Liver (tissue), 9 donors: ENCODE data around the gene PALLD. TPM values are rescaled to one million over a fixed set of nuclear protein-coding genes. Genes with fewer than 3 reads are reported as not detected.

ENCODE experiments used
- DNase-seq: peaks from one replicate; pipeline ENCODE4 v3.0.0-alpha.2; 2017; ENCODE audit warnings: low spot score
- H3K27ac ChIP-seq, 2 donors: one replicate each; pipeline ENCODE4 v1.7.0; 2013; ENCODE audit warnings: inconsistent platforms in 2 of 2, low read length in 2 of 2, control low read depth in 1 of 2, low read depth in 1 of 2, mild to moderate bottlenecking in 1 of 2
- H3K27me3 ChIP-seq, 4 donors: one replicate each; pipeline versions ENCODE4 v1.6.1 to v1.7.0; 2013; ENCODE audit warnings: low read length in 3 of 4, inconsistent platforms in 1 of 4, mild to moderate bottlenecking in 1 of 4, moderate library complexity in 1 of 4; ENCODE audit not compliant: control insufficient read depth in 4 of 4, insufficient read depth in 4 of 4
- H3K36me3 ChIP-seq, 4 donors: one replicate each; pipeline versions ENCODE4 v1.6.1 to v1.7.0; 2013; ENCODE audit warnings: low read length in 3 of 4, mild to moderate bottlenecking in 3 of 4, low read depth in 1 of 4, moderate library complexity in 1 of 4; ENCODE audit not compliant: control insufficient read depth in 4 of 4, insufficient read depth in 3 of 4
- H3K4me1 ChIP-seq, 4 donors: one replicate each; pipeline versions ENCODE4 v1.6.1 to v1.7.0; 2013; ENCODE audit warnings: low read length in 3 of 4, mild to moderate bottlenecking in 3 of 4, moderate library complexity in 1 of 4; ENCODE audit not compliant: control insufficient read depth in 4 of 4, insufficient read depth in 4 of 4
- H3K4me3 ChIP-seq, 3 donors: one replicate each; pipeline versions ENCODE4 v1.6.1 to v1.7.0; 2013; ENCODE audit warnings: low read length in 3 of 3, control low read depth in 1 of 3, low read depth in 1 of 3, mild to moderate bottlenecking in 1 of 3
- H3K9ac ChIP-seq, 2 donors: one replicate each; pipeline ENCODE4 v1.7.0; 2013; ENCODE audit warnings: low read length in 2 of 2, mild to moderate bottlenecking in 2 of 2, moderate library complexity in 2 of 2, control low read depth in 1 of 2, low read depth in 1 of 2
- H3K9me3 ChIP-seq, 4 donors: one replicate each; pipeline versions ENCODE4 v1.6.1 to v1.7.0; 2013; ENCODE audit warnings: low read length in 3 of 4; ENCODE audit not compliant: control insufficient read depth in 4 of 4
- CTCF ChIP-seq: fragments of 150-350 bp; IDR thresholded peaks from 2 replicates; pipeline ENCODE4 v1.5.1; 2017; ENCODE audit warnings: improper control_type of control experiment, low read depth, low read length; ENCODE audit not compliant: missing input control
- EGR1 ChIP-seq, 2 donors: IDR thresholded peaks; 2 replicates each; pipeline ENCODE4 v1.6.1; 2016 to 2018; ENCODE audit warnings: antibody characterized with exemption in 2 of 2, low read depth in 2 of 2
- FOXA1 ChIP-seq: IDR thresholded peaks from 2 replicates; pipeline ENCODE4 v1.6.1; 2016; ENCODE audit warnings: antibody characterized with exemption
- FOXA2 ChIP-seq: IDR thresholded peaks from 2 replicates; pipeline ENCODE4 v1.6.1; 2016; ENCODE audit warnings: antibody characterized with exemption
- HNF4A ChIP-seq, 2 donors: conservative IDR thresholded peaks; 2 replicates each; pipeline ENCODE4 v1.6.1; 2016; ENCODE audit warnings: antibody characterized with exemption in 2 of 2, mild to moderate bottlenecking in 2 of 2
- HNF4G ChIP-seq: IDR thresholded peaks from 2 replicates; pipeline ENCODE4 v1.6.1; 2016; ENCODE audit warnings: antibody characterized with exemption
- NR2F2 ChIP-seq: IDR thresholded peaks from 2 replicates; pipeline ENCODE4 v1.6.1; 2016; ENCODE audit warnings: antibody characterized with exemption
- RAD21 ChIP-seq, 2 donors: IDR thresholded peaks; 2 replicates each; pipeline ENCODE4 v1.6.1; 2016; ENCODE audit warnings: antibody characterized with exemption in 2 of 2, mild to moderate bottlenecking in 2 of 2
- RXRA ChIP-seq, 2 donors: IDR thresholded peaks; 2 replicates each; pipeline ENCODE4 v1.6.1; 2017 to 2018; ENCODE audit warnings: antibody characterized with exemption in 2 of 2, mild to moderate bottlenecking in 1 of 2
- SP1 ChIP-seq: IDR thresholded peaks from 2 replicates; pipeline ENCODE4 v1.6.1; 2018; ENCODE audit warnings: antibody characterized with exemption, mild to moderate bottlenecking
- TAF1 ChIP-seq: conservative IDR thresholded peaks from 2 replicates; pipeline ENCODE4 v1.6.1; 2016; ENCODE audit warnings: antibody characterized with exemption, mild to moderate bottlenecking
- YY1 ChIP-seq: IDR thresholded peaks from 2 replicates; pipeline ENCODE4 v1.6.1; 2016; ENCODE audit warnings: antibody characterized with exemption, mild to moderate bottlenecking
- ZBTB33 ChIP-seq: IDR thresholded peaks from 2 replicates; pipeline ENCODE4 v1.6.1; 2016; ENCODE audit warnings: antibody characterized with exemption
- WGBS: extraction: QIAGEN DNeasy Blood & Tissue Kit; methylation state at CpG from one replicate; pipeline ENCODE4 v1.1.7; 2013; 5-methylcytosine and 5-hydroxymethylcytosine counted together
- polyA plus RNA-seq, 2 donors: library from polyadenylated mRNA; stranded (reverse) in 1 of 2; unstranded in 1 of 2; fragments of 200-250 nt in 1 of 2; fragments of >200 nt in 1 of 2; fragmentation: Nextera tagmentation in 1 of 2; extraction: Ambion mirVana in 1 of 2; gene quantifications; one replicate each; pipeline versions ENCODE4 v1.2.1 to v1.2.3, GENCODE V29; 2013 to 2015
- total RNA-seq, 2 donors: library from RNA; depleted of rRNA; stranded (reverse); fragments of >200 nt; gene quantifications; one replicate each; pipeline ENCODE4 v1.2.3, GENCODE V29; 2014
- TF ChIP-seq, protein P1 (sequence below): IDR thresholded peaks from 2 replicates; pipeline ENCODE4 v1.6.1; 2016; ENCODE audit warnings: antibody characterized with exemption
- TF ChIP-seq, protein P2 (sequence below): IDR thresholded peaks from 2 replicates; pipeline ENCODE4 v1.6.1; 2016; ENCODE audit warnings: antibody characterized with exemption, mild to moderate bottlenecking
- donor health status: healthy.
- donor health status: healthy.
- donor health status: healthy.
- donor health status: healthy.
- donor health status: healthy.

Gene PALLD
- total and polyA plus RNA-seq, 4 donors: 9.0 to 26.3 (median 14.7) TPM

DNA sequence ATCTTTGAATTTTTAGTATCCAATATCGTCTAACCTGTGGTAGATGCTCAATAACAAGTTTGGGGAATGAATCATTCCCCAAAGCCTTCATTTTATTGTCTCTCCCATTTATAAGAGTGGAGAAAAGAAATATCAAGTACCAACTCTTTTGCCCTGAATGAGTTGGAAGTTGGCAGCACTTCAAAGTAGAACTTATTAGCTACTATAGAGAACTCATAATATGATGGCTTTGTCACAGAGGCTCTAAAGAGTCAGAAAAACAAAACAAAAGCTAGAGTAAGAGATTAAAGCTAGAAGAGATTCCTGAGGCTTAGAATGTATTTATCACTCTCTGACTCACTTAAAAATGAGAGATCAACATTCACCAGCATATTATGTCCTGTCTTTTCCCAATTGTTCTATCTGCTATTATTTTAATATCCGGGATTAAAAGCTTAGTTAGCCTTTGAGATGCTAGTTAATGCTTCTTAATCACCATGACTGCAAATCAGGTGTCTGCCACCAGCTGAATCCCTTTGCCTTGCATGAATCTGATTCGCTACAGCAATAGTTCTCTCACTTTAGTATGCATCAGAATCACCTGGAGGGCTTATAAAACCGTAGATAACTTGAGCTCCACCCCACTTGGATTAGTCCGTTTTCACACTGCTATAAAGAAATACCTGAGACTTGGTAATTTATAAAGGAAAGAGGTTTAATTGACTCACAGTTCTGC is 77.9 kb downstream of the PALLD start:
- DNase-seq: no peak
- Histone ChIP-seq H3K27ac (no peak overlapping the region), H3K9ac (no peak overlapping the region), H3K4me3 (no peak overlapping the region), H3K36me3 (no peaks in the 10 kb centered on the region), H3K9me3 (no peaks in the 10 kb centered on the region), H3K4me1 (no peaks in the 10 kb centered on the region), H3K27me3 (no peaks in the 10 kb centered on the region)
- no peak for TF ChIP-seq ZBTB33
- TF ChIP-seq YY1: no peak
- TF ChIP-seq NR2F2: no peak
- TF ChIP-seq, protein P1, sequence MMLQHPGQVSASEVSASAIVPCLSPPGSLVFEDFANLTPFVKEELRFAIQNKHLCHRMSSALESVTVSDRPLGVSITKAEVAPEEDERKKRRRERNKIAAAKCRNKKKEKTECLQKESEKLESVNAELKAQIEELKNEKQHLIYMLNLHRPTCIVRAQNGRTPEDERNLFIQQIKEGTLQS: no peak
- TF ChIP-seq RAD21 (IDR thresholded peaks at IDR 0.05): no peak
- no peak for TF ChIP-seq CTCF
- TF ChIP-seq RXRA (IDR thresholded peaks at IDR 0.05): no peak
- no peak for TF ChIP-seq FOXA2
- no peak for TF ChIP-seq SP1
- TF ChIP-seq HNF4G: no peak
- no peak for TF ChIP-seq TAF1
- TF ChIP-seq FOXA1: no peak
- TF ChIP-seq EGR1 (IDR thresholded peaks at IDR 0.05; ENCODE audit: low read depth in 2 of 2): no peak
- no peak for TF ChIP-seq HNF4A (conservative IDR thresholded peaks at IDR 0.05)
- TF ChIP-seq, protein P2, sequence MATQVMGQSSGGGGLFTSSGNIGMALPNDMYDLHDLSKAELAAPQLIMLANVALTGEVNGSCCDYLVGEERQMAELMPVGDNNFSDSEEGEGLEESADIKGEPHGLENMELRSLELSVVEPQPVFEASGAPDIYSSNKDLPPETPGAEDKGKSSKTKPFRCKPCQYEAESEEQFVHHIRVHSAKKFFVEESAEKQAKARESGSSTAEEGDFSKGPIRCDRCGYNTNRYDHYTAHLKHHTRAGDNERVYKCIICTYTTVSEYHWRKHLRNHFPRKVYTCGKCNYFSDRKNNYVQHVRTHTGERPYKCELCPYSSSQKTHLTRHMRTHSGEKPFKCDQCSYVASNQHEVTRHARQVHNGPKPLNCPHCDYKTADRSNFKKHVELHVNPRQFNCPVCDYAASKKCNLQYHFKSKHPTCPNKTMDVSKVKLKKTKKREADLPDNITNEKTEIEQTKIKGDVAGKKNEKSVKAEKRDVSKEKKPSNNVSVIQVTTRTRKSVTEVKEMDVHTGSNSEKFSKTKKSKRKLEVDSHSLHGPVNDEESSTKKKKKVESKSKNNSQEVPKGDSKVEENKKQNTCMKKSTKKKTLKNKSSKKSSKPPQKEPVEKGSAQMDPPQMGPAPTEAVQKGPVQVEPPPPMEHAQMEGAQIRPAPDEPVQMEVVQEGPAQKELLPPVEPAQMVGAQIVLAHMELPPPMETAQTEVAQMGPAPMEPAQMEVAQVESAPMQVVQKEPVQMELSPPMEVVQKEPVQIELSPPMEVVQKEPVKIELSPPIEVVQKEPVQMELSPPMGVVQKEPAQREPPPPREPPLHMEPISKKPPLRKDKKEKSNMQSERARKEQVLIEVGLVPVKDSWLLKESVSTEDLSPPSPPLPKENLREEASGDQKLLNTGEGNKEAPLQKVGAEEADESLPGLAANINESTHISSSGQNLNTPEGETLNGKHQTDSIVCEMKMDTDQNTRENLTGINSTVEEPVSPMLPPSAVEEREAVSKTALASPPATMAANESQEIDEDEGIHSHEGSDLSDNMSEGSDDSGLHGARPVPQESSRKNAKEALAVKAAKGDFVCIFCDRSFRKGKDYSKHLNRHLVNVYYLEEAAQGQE: no peak
- 75% methylated on average over 5 of the region's 5 CpGs for WGBS

DNA sequence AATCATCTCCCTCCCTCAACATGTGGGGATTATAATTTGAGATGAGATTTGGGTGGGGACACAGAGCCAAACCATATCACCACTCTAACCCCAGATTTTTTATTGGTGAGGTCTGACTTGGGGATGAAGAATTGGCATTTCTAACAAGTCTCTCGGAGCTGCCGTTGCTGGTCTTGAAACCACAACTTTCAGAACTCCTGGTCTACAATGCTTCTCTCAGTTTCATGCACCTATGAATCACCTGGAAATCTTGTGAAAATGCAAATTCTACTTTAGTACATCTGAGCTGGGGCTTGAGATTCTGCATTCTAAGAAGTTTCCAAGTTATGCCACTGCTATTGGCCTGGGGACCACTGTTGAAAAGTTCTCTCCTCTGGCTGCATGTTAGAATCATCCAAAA is 78.6 kb downstream of the PALLD start:
- no peaks in the 10 kb centered on the region for H3K27me3 ChIP-seq
- no peaks in the 10 kb centered on the region for H3K9me3 ChIP-seq
- 97% methylated on average over 2 of the region's 2 CpGs for WGBS
- H3K4me1 ChIP-seq: no peaks in the 10 kb centered on the region
- no peaks in the 10 kb centered on the region for H3K36me3 ChIP-seq
- no peak overlapping the region for H3K9ac ChIP-seq
- TF ChIP-seq HNF4G (no peak), FOXA2 (no peak), SP1 (no peak), RXRA (IDR thresholded peaks at IDR 0.05) (no peak), HNF4A (conservative IDR thresholded peaks at IDR 0.05) (no peak), ZBTB33 (no peak), YY1 (no peak), FOXA1 (no peak)
- no peak overlapping the region for H3K4me3 ChIP-seq
- DNase-seq: no peak
- no peak overlapping the region for H3K27ac ChIP-seq
